Endothelial cell (in vitro differentiated cells): ENCODE measurements around the gene SERPINB12. TPM values are rescaled to one million over a fixed set of nuclear protein-coding genes. Genes with fewer than 3 reads are reported as not detected.

Experiments used
- DNase-seq: peaks from one replicate; pipeline ENCODE4 v3.0.0; 2021; ENCODE audit warnings: low spot score
- H3K27ac Mint-ChIP-seq: one replicate; pipeline ENCODE4 v1.8.0; 2021; ENCODE audit warnings: mixed read lengths, inconsistent platforms; ENCODE audit not compliant: unreplicated experiment
- H3K27me3 Mint-ChIP-seq: one replicate; pipeline ENCODE4 v1.8.0; 2021; ENCODE audit warnings: mild to moderate bottlenecking, moderate library complexity, mixed read lengths, inconsistent platforms; ENCODE audit not compliant: unreplicated experiment
- H3K36me3 Mint-ChIP-seq: one replicate; pipeline ENCODE4 v1.8.0; 2021; ENCODE audit warnings: mild to moderate bottlenecking, low read depth, mixed read lengths, inconsistent platforms; ENCODE audit not compliant: unreplicated experiment
- H3K4me1 Mint-ChIP-seq: one replicate; pipeline ENCODE4 v1.8.0; 2021; ENCODE audit warnings: mild to moderate bottlenecking, mixed read lengths, inconsistent platforms; ENCODE audit not compliant: unreplicated experiment
- H3K4me3 Mint-ChIP-seq: one replicate; pipeline ENCODE4 v1.8.0; 2021; ENCODE audit warnings: mild to moderate bottlenecking, mixed read lengths, inconsistent platforms; ENCODE audit not compliant: unreplicated experiment
- H3K9me3 Mint-ChIP-seq: one replicate; pipeline ENCODE4 v1.8.0; 2021; ENCODE audit warnings: mixed read lengths, inconsistent platforms; ENCODE audit not compliant: unreplicated experiment
- total RNA-seq: library from RNA; stranded (reverse); fragmentation: NEBNext Ultra II Directional; extraction: Animal tissue kit (Norgen Biotek cat#: 25700); gene quantifications from one replicate; pipeline ENCODE4 v1.2.1, GENCODE V29; 2021; ENCODE audit not compliant: unreplicated experiment
- TF ChIP-seq, protein P1 (sequence below): fragments of 200-600 bp; sonication (generic); IDR thresholded peaks from one replicate; pipeline ENCODE4 v1.5.0; 2021; ENCODE audit warnings: antibody characterized with exemption; ENCODE audit not compliant: unreplicated experiment

SERPINB12 gene
- total RNA-seq, 1 donor from 2014 or later: not detected

DNA sequence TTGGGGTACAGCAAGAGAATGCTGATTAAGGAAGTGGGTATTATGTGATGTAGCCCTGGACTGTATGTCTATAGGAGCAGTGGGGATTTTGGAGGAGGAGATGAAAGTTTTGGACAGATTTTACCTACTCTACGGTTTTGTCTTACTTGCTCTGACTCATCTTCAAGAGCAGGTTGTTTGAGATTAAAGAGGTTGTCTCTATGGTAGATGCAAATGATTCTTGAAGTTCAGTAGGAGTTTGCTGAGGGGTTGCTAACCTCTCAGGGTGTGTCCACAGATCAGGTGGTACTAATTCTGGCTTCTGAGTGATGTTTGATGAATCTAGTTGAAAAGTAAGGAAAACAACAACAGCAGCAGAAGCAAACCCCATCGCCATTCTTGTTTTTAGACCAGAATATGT lies 9.7 kb upstream of the SERPINB12 start:
- no peak overlapping the region for H3K27ac Mint-ChIP-seq
- H3K27me3 Mint-ChIP-seq: peaks cover 2% of the 10 kb centered on the region
- no peak for DNase-seq
- H3K9me3 Mint-ChIP-seq: no peaks in the 10 kb centered on the region
- H3K36me3 Mint-ChIP-seq: no peaks in the 10 kb centered on the region
- H3K4me3 Mint-ChIP-seq: no peak overlapping the region
- H3K4me1 Mint-ChIP-seq: no peaks in the 10 kb centered on the region
- TF ChIP-seq, protein P1, sequence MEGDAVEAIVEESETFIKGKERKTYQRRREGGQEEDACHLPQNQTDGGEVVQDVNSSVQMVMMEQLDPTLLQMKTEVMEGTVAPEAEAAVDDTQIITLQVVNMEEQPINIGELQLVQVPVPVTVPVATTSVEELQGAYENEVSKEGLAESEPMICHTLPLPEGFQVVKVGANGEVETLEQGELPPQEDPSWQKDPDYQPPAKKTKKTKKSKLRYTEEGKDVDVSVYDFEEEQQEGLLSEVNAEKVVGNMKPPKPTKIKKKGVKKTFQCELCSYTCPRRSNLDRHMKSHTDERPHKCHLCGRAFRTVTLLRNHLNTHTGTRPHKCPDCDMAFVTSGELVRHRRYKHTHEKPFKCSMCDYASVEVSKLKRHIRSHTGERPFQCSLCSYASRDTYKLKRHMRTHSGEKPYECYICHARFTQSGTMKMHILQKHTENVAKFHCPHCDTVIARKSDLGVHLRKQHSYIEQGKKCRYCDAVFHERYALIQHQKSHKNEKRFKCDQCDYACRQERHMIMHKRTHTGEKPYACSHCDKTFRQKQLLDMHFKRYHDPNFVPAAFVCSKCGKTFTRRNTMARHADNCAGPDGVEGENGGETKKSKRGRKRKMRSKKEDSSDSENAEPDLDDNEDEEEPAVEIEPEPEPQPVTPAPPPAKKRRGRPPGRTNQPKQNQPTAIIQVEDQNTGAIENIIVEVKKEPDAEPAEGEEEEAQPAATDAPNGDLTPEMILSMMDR: no peak

DNA sequence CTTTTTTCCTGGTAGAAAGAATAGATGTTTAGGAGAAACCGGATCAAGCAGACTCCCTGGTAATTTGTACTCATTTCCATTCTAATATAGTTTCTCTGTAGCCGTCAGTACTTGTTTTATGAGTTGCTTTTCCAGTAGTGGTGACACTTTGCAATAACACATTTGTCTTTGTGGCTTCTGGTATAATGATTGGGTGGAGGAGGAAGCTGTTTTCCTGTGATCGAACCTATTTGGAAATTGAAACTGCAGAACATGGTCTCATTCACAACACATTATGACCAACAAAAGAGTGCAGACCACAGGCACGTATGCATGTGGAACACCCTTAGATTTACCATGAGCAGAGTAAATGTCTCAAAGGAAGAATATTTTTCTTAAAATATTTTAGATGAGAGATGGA lies 7.6 kb upstream of the SERPINB12 start:
- peaks cover 2% of the 10 kb centered on the region for H3K27me3 Mint-ChIP-seq
- no peak overlapping the region for H3K4me3 Mint-ChIP-seq
- H3K27ac Mint-ChIP-seq: no peak overlapping the region
- no peak for DNase-seq
- no peaks in the 10 kb centered on the region for H3K9me3 Mint-ChIP-seq
- H3K36me3 Mint-ChIP-seq: no peaks in the 10 kb centered on the region
- H3K4me1 Mint-ChIP-seq: no peaks in the 10 kb centered on the region
- TF ChIP-seq, protein P1: no peak

DNA sequence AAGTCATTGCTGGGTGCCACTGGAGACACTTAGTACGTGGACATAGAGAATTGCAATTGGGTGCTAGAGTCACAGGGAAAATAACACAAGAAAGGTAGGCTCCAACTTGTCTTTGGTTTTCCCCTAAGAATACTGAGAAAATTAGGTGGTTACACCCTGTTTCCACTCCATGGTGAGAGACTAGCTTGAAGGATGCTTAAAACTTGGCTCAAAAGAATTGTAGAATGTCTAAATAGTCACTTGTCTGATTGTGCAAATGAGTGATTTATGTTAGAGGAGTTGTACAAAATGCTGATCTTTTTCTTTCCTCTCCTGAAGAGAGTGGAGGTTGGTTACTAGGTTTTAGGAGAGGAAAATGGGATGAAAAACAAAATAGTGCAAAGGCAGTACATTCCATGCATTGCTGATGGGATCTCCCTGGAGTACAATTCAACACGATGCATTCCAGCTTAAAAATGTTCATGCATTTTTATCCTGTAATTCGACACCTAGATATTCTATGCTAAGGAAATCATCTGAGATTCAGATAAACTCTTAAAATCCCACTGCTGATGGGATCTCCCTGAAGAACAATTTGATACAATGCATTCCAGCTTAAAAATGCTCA lies 2.2 kb upstream of the SERPINB12 start:
- H3K27ac Mint-ChIP-seq: no peak overlapping the region
- no peaks in the 10 kb centered on the region for H3K4me1 Mint-ChIP-seq
- no peaks in the 10 kb centered on the region for H3K27me3 Mint-ChIP-seq
- no peaks in the 10 kb centered on the region for H3K36me3 Mint-ChIP-seq
- no peak overlapping the region for H3K4me3 Mint-ChIP-seq
- no peaks in the 10 kb centered on the region for H3K9me3 Mint-ChIP-seq
- TF ChIP-seq, protein P1: no peak
- DNase-seq: no peak

- H3K4me1 Mint-ChIP-seq: no peaks in the 10 kb centered on the region
- H3K36me3 Mint-ChIP-seq: no peaks in the 10 kb centered on the region
- TF ChIP-seq, protein P1: no peak
- no peak overlapping the region for H3K27ac Mint-ChIP-seq
- DNase-seq: no peak
- H3K27me3 Mint-ChIP-seq: no peaks in the 10 kb centered on the region
- no peak overlapping the region for H3K4me3 Mint-ChIP-seq
- H3K9me3 Mint-ChIP-seq: no peaks in the 10 kb centered on the region
These were observed 1.8 kb downstream of the SERPINB12 start for GRCh38 chr18:63544017-63544416.

DNA sequence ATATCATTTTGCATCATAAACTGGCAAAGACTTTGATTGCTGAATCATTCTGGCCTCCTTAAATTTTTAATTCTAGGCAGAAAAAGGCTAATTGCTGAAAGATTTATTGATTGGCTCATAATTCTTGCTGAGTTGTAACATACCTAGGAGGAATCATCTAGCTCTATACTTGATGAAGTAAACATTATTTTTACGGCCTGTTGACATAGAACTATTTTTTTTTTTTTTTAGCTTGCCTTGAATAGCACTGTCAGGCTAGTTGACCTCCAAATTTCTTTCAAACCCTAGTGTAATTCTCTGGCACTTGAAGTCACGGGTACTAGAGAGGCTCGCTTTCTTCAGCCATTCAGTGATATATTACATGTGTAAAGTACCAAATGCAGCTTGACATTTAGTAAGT lies 2.8 kb downstream of the SERPINB12 start:
- no peak overlapping the region for H3K4me3 Mint-ChIP-seq
- no peak for DNase-seq

More for the DNA sequence above, 2.8 kb downstream of the SERPINB12 start:
- Mint-ChIP-seq H3K4me1 (no peaks in the 10 kb centered on the region), H3K27ac (no peak overlapping the region), H3K36me3 (no peaks in the 10 kb centered on the region), H3K9me3 (no peaks in the 10 kb centered on the region), H3K27me3 (no peaks in the 10 kb centered on the region)
- TF ChIP-seq, protein P1: no peak
